GM19351 (cell line): ENCODE data around the gene TNFRSF18.
"Not testable (repeated sequence)": the region's sequence is repeated elsewhere in the genome, so short reads cannot be mapped to it uniquely, and the experiment has no call there.

Experiments used
- ATAC-seq: cut with Tn5 transposase; IDR thresholded peaks from one replicate; pipeline ENCODE4 v1.9.1; 2021; ENCODE audit warnings: mild to moderate bottlenecking, moderate library complexity; ENCODE audit not compliant: unreplicated experiment

Gene TNFRSF18

GRCh38 chr1:1206376-1206965 lies at the start of gene TNFRSF18:
Gene TNFRSF18, minus strand, starts transcription at chr1:1206592. Its CDS starts 21 bp downstream, at chr1:1206571.
- ATAC-seq, result no peak

- ATAC-seq, result no peak
These were observed 49.2 kb upstream of the TNFRSF18 start for GRCh38 chr1:1255611-1256010.

GRCh38 chr1:1255078-1255477 lies 48.7 kb upstream of the TNFRSF18 start:
- no peak for ATAC-seq

- ATAC-seq, result no peak
These were observed 48.2 kb upstream of the TNFRSF18 start for GRCh38 chr1:1254667-1254998.

GRCh38 chr1:1253972-1254666 lies 47.7 kb upstream of the TNFRSF18 start:
- ATAC-seq, result no peak

- ATAC-seq, result no peak
These were observed 46.9 kb upstream of the TNFRSF18 start for GRCh38 chr1:1253314-1253713.

- ATAC-seq, result no peak
These were observed 44.4 kb upstream of the TNFRSF18 start for GRCh38 chr1:1250786-1251284.

GRCh38 chr1:1248009-1248913 lies 41.9 kb upstream of the TNFRSF18 start:
- ATAC-seq, result not testable (repeated sequence)

- no peak for ATAC-seq
These were observed 41.0 kb upstream of the TNFRSF18 start for GRCh38 chr1:1247341-1247913.

- no peak for ATAC-seq
These were observed 40.4 kb upstream of the TNFRSF18 start, which contains the start of gene C1QTNF12 for GRCh38 chr1:1246577-1247340. Gene C1QTNF12, minus strand, starts transcription at chr1:1246722. Its CDS starts 32 bp downstream, at chr1:1246690.

GRCh38 chr1:1245817-1246576 lies 39.6 kb upstream of the TNFRSF18 start:
- ATAC-seq, result no peak

- ATAC-seq, result no peak
These were observed 38.9 kb upstream of the TNFRSF18 start for GRCh38 chr1:1245178-1245816.

GRCh38 chr1:1244192-1244811 lies 37.9 kb upstream of the TNFRSF18 start:
- ATAC-seq, result no peak

GRCh38 chr1:1243807-1244191 lies 37.4 kb upstream of the TNFRSF18 start:
- no peak for ATAC-seq

- ATAC-seq, result no peak
These were observed 36.9 kb upstream of the TNFRSF18 start for GRCh38 chr1:1243266-1243660.

GRCh38 chr1:1242461-1243265 lies 36.3 kb upstream of the TNFRSF18 start:
- no peak for ATAC-seq

GRCh38 chr1:1241588-1242219 lies 35.3 kb upstream of the TNFRSF18 start:
- ATAC-seq, result no peak
